ENCODE measurements around the gene C5.

The C5 gene

GRCh38 chr9:120916991-120917880 lies 132.8 kb downstream of the C5 start:
- ChIA-PET CTCF (interaction anchor here (1.0 kb wide), 1 partner anchor 8 kb away, joined by 3 read pairs; no protein-coding TSS in a partner anchor), POLR2A (interaction anchor here (0.7 kb wide), 1 partner anchor 40 kb away, joined by 3 read pairs; the partner anchor contains the start of gene PHF19)
- TF ChIP-seq FOXK2 (IDR thresholded peaks at IDR 0.05) (no peak), L3MBTL2 (conservative IDR thresholded peaks at IDR 0.05) (no peak), ARNT (IDR thresholded peaks at IDR 0.05) (no peak), FOXA1 (IDR thresholded peaks at IDR 0.05) (no peak), ZNF384 (IDR thresholded peaks at IDR 0.05) (no peak), HDGF (IDR thresholded peaks at IDR 0.05; ENCODE audit: borderline replicate concordance) (no peak), CTBP1 (IDR thresholded peaks at IDR 0.05; ENCODE audit: borderline replicate concordance) (no peak), ELF4 (IDR thresholded peaks at IDR 0.05) (no peak), PKNOX1 (IDR thresholded peaks at IDR 0.05) (no peak), TARDBP (IDR thresholded peaks at IDR 0.05) (no peak), SP1 (IDR thresholded peaks at IDR 0.05) (no peak), BHLHE40 (IDR thresholded peaks at IDR 0.05; ENCODE audit: borderline replicate concordance) (no peak), FOXM1 (IDR thresholded peaks at IDR 0.05; ENCODE audit: borderline replicate concordance) (no peak), SUZ12 (IDR thresholded peaks at IDR 0.05) (no peak), LEF1 (IDR thresholded peaks at IDR 0.05; ENCODE audit: borderline replicate concordance) (no peak), NFRKB (IDR thresholded peaks at IDR 0.05) (no peak)
- no peak for DNase-seq (ENCODE audit: extremely low spot score)

- no peak for DNase-seq (ENCODE audit: extremely low spot score)
- ChIA-PET CTCF (interaction anchor here (1.0 kb wide), 1 partner anchor 9 kb away, joined by 3 read pairs; no protein-coding TSS in a partner anchor), POLR2A (no interaction called here)
- no peak for TF ChIP-seq TARDBP (IDR thresholded peaks at IDR 0.05)
- TF ChIP-seq FOXA1 (IDR thresholded peaks at IDR 0.05): no peak
- TF ChIP-seq FOXM1 (IDR thresholded peaks at IDR 0.05; ENCODE audit: borderline replicate concordance): no peak
These were observed 133.5 kb downstream of the C5 start for GRCh38 chr9:120916588-120916987.

- no peak for DNase-seq (ENCODE audit: extremely low spot score)
- ChIA-PET POLR2A (no interaction called here), CTCF (no interaction called here)
- TF ChIP-seq FOXA1 (IDR thresholded peaks at IDR 0.05) (no peak), BHLHE40 (IDR thresholded peaks at IDR 0.05; ENCODE audit: borderline replicate concordance) (no peak), FOXM1 (IDR thresholded peaks at IDR 0.05; ENCODE audit: borderline replicate concordance) (no peak), ARNT (IDR thresholded peaks at IDR 0.05) (no peak), HDGF (IDR thresholded peaks at IDR 0.05; ENCODE audit: borderline replicate concordance) (no peak), TARDBP (IDR thresholded peaks at IDR 0.05) (no peak), LEF1 (IDR thresholded peaks at IDR 0.05; ENCODE audit: borderline replicate concordance) (no peak), SP1 (IDR thresholded peaks at IDR 0.05) (no peak), FOXK2 (IDR thresholded peaks at IDR 0.05) (no peak), ELF4 (IDR thresholded peaks at IDR 0.05) (no peak), ZNF384 (IDR thresholded peaks at IDR 0.05) (no peak), NFRKB (IDR thresholded peaks at IDR 0.05) (no peak)
These were observed 134.1 kb downstream of the C5 start for GRCh38 chr9:120915854-120916470.

- TF ChIP-seq CTBP1 (IDR thresholded peaks at IDR 0.05; ENCODE audit: borderline replicate concordance) (no peak), ZNF384 (IDR thresholded peaks at IDR 0.05) (no peak), HDGF (IDR thresholded peaks at IDR 0.05; ENCODE audit: borderline replicate concordance) (no peak), TARDBP (IDR thresholded peaks at IDR 0.05) (no peak), SUZ12 (IDR thresholded peaks at IDR 0.05) (no peak), FOXA1 (IDR thresholded peaks at IDR 0.05) (no peak), PKNOX1 (IDR thresholded peaks at IDR 0.05) (no peak), ARNT (IDR thresholded peaks at IDR 0.05) (no peak), L3MBTL2 (conservative IDR thresholded peaks at IDR 0.05) (no peak), FOXM1 (IDR thresholded peaks at IDR 0.05; ENCODE audit: borderline replicate concordance) (no peak), BHLHE40 (IDR thresholded peaks at IDR 0.05; ENCODE audit: borderline replicate concordance) (no peak), LEF1 (IDR thresholded peaks at IDR 0.05; ENCODE audit: borderline replicate concordance) (no peak), NFRKB (IDR thresholded peaks at IDR 0.05) (no peak), ELF4 (IDR thresholded peaks at IDR 0.05) (no peak), SP1 (IDR thresholded peaks at IDR 0.05) (no peak)
- POLR2A ChIA-PET: no interaction called here
- CTCF ChIA-PET: no interaction called here
- DNase-seq (ENCODE audit: extremely low spot score): no peak
These were observed 135.1 kb downstream of the C5 start for GRCh38 chr9:120914953-120915352.

GRCh38 chr9:120914396-120914795 lies 135.7 kb downstream of the C5 start:
- no peak for DNase-seq (ENCODE audit: extremely low spot score)
- CTCF ChIA-PET: no interaction called here
- TF ChIP-seq BHLHE40 (IDR thresholded peaks at IDR 0.05; ENCODE audit: borderline replicate concordance) (no peak), SP1 (IDR thresholded peaks at IDR 0.05) (no peak), ZNF384 (IDR thresholded peaks at IDR 0.05) (no peak), TARDBP (IDR thresholded peaks at IDR 0.05) (no peak), ARNT (IDR thresholded peaks at IDR 0.05) (no peak), HDGF (IDR thresholded peaks at IDR 0.05; ENCODE audit: borderline replicate concordance) (no peak), PKNOX1 (IDR thresholded peaks at IDR 0.05) (no peak), SUZ12 (IDR thresholded peaks at IDR 0.05) (no peak), ELF4 (IDR thresholded peaks at IDR 0.05) (no peak), CTBP1 (IDR thresholded peaks at IDR 0.05; ENCODE audit: borderline replicate concordance) (no peak), LEF1 (IDR thresholded peaks at IDR 0.05; ENCODE audit: borderline replicate concordance) (no peak)
- POLR2A ChIA-PET: no interaction called here
